ENCODE results near the gene HSPG2. TPM values are rescaled to one million over a fixed set of nuclear protein-coding genes. Genes with fewer than 3 reads are reported as not detected.

The HSPG2 gene
- total RNA-seq, 2 donors from 2014 or later, result 148 to 152 TPM

GRCh38 chr1:21839337-21840037 is 97.6 kb downstream of the HSPG2 start:
- no peak for DNase-seq

DNA sequence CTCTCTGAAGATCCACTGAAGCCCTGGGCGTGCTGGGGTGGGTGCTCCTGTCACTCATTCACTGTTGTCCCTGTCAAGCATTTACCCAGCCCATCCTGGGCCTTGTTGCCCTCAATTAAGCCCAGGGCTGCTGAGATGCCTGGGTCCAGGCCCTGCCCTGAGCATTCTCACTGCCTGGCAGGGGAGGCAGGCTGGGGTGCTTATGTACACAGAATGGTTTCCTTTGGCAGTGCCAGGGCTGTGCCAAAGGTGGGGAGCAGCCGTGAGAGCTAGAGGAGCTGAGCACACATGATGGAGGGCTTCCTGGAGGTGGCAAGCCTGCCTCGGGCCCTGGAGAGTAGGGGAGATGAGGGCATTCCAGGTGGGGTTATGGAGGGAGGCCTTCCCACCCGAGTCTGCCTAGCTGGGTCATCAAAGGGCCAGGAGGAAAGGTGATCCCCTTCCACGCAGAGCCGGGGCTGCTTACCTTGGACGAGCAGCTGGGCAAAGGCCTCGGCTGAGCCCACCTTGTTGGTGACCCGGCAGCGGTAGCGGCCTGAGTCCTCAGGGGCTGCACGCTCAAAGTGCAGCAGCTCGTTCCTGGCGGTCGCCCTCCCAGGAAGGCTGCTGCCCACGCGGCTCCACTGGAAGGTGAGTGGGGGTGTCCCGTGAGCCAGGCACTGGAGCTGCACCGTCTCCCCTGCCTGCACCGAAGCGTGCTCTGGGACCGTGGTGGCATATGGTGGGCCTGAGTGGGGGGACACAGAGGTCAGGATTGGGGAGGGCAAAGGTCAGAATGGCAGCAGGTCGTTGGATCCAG is 98.6 kb downstream of the HSPG2 start:
- intact Hi-C loops (cut with DNase I), result no loop called here
- Histone ChIP-seq H3K4me1 (no peaks in the 10 kb centered on the region), H3K9me3 (no peaks in the 10 kb centered on the region), H3K9ac (ENCODE audit: low read depth in 2 of 2, low read length in 2 of 2) (no peak overlapping the region), H3K36me3 (peaks cover 16% of the 10 kb centered on the region), H3K27me3 (no peaks in the 10 kb centered on the region), H3K4me3 (no peak overlapping the region), H3K27ac (no peak overlapping the region)
- DNase-seq, result no peak
- TF ChIP-seq, protein P1, sequence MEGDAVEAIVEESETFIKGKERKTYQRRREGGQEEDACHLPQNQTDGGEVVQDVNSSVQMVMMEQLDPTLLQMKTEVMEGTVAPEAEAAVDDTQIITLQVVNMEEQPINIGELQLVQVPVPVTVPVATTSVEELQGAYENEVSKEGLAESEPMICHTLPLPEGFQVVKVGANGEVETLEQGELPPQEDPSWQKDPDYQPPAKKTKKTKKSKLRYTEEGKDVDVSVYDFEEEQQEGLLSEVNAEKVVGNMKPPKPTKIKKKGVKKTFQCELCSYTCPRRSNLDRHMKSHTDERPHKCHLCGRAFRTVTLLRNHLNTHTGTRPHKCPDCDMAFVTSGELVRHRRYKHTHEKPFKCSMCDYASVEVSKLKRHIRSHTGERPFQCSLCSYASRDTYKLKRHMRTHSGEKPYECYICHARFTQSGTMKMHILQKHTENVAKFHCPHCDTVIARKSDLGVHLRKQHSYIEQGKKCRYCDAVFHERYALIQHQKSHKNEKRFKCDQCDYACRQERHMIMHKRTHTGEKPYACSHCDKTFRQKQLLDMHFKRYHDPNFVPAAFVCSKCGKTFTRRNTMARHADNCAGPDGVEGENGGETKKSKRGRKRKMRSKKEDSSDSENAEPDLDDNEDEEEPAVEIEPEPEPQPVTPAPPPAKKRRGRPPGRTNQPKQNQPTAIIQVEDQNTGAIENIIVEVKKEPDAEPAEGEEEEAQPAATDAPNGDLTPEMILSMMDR (IDR thresholded peaks at IDR 0.05), result no peak

More at GRCh38 chr1:21839337-21840037, 97.6 kb downstream of the HSPG2 start:
- Histone ChIP-seq H3K4me1 (no peaks in the 10 kb centered on the region), H3K4me3 (no peak overlapping the region), H3K27me3 (no peaks in the 10 kb centered on the region), H3K27ac (no peak overlapping the region), H3K9ac (ENCODE audit: low read depth in 2 of 2, low read length in 2 of 2) (no peak overlapping the region), H3K36me3 (peaks cover 16% of the 10 kb centered on the region), H3K9me3 (no peaks in the 10 kb centered on the region)
- intact Hi-C loops (cut with DNase I), result no loop called here
- TF ChIP-seq, protein P1 (IDR thresholded peaks at IDR 0.05), result no peak

GRCh38 chr1:21837476-21837875 is 99.6 kb downstream of the HSPG2 start:
- intact Hi-C loops (cut with DNase I), result no loop called here
- H3K27me3 ChIP-seq, result no peaks in the 10 kb centered on the region
- TF ChIP-seq, protein P1 (IDR thresholded peaks at IDR 0.05), result no peak
- no peak for DNase-seq
- no peak overlapping the region for H3K27ac ChIP-seq
- no peak overlapping the region for H3K4me3 ChIP-seq
- no peak overlapping the region for H3K9ac ChIP-seq (ENCODE audit: low read depth in 2 of 2, low read length in 2 of 2)
- H3K36me3 ChIP-seq, result peaks cover 16% of the 10 kb centered on the region
- H3K4me1 ChIP-seq, result no peaks in the 10 kb centered on the region
- no peaks in the 10 kb centered on the region for H3K9me3 ChIP-seq

DNA sequence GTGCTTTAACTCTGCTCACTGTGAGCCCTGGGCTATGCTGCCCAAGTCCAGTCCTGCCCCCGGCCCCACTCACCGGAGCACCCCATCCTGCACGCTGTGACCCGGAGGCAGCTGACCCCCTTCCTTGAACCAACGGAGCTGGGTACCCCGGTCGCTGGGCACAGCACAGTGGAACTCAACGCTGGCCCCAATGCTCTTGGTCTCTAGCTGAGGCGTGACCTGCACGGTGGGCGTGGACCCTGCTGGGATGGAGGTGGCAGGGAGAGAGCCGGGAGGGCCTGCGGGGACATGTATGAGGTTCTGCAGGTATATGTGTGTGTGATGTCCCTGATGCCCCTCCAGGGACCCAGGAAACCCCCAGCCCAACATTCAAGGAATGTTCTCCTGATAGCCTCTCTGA is 100.4 kb downstream of the HSPG2 start:
- no peaks in the 10 kb centered on the region for H3K4me1 ChIP-seq
- H3K27ac ChIP-seq, result no peak overlapping the region
- TF ChIP-seq, protein P1 (IDR thresholded peaks at IDR 0.05), result no peak
- H3K27me3 ChIP-seq, result no peaks in the 10 kb centered on the region
- DNase-seq, result no peak
- no peaks in the 10 kb centered on the region for H3K9me3 ChIP-seq
- peaks cover 16% of the 10 kb centered on the region for H3K36me3 ChIP-seq
- H3K4me3 ChIP-seq, result no peak overlapping the region
- no peak overlapping the region for H3K9ac ChIP-seq (ENCODE audit: low read depth in 2 of 2, low read length in 2 of 2)
- intact Hi-C loops (cut with DNase I), result no loop called here

- Histone ChIP-seq H3K27me3 (no peaks in the 10 kb centered on the region), H3K36me3 (peaks cover 16% of the 10 kb centered on the region), H3K27ac (no peak overlapping the region), H3K4me3 (no peak overlapping the region), H3K9ac (ENCODE audit: low read depth in 2 of 2, low read length in 2 of 2) (no peak overlapping the region), H3K4me1 (no peaks in the 10 kb centered on the region), H3K9me3 (no peaks in the 10 kb centered on the region)
- intact Hi-C loops (cut with DNase I), result no loop called here
- DNase-seq, result no peak
- TF ChIP-seq, protein P1 (IDR thresholded peaks at IDR 0.05), result no peak
Observed at GRCh38 chr1:21836010-21836409, 101.1 kb downstream of the HSPG2 start.

Measured in colonic mucosa (tissue), 4 donors.